ENCODE data around the gene TMEM132C.

TMEM132C gene

DNA sequence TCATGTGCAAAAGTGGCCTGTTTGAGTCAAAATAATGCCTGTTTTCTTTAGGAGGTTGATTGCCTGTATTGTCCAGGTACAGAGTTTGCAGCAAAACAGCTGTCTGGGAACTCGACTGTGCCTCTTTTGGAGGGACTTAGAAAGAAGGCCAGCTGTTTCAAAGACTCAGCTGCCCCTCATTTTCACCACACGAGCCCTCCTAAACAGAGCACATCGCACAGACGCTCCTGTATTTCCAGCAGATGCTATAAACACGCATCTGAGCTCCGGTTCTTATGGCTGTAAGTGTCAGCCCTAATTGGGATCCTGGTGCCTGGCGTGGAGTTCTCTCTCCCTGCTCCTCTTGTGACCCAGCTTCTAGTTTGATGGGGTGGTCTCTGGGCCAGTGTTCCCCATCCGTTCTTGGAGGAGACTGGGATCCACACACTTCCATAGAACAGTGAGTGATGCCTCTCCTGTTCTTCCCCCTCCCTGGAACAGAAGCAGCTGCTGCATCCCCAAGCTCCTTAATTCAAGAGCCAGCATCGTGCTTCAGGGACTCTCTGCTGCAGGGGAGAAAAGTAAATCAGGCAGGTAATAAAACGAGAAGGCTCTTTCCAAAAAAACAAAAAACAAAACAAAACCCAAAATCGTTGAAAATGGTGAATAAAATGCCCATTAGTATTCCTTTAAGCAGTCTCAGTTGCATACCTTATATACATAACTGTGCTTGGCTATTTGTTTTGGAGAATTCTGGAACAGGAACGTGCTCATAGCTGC is 287.8 kb downstream of the TMEM132C start:
- H3K4me3 ChIP-seq (replicated peaks; ENCODE audit: low read depth, low read length): no peak overlapping the region
- no peak for DNase-seq (ENCODE audit: low read depth)
- TF ChIP-seq, protein P1, sequence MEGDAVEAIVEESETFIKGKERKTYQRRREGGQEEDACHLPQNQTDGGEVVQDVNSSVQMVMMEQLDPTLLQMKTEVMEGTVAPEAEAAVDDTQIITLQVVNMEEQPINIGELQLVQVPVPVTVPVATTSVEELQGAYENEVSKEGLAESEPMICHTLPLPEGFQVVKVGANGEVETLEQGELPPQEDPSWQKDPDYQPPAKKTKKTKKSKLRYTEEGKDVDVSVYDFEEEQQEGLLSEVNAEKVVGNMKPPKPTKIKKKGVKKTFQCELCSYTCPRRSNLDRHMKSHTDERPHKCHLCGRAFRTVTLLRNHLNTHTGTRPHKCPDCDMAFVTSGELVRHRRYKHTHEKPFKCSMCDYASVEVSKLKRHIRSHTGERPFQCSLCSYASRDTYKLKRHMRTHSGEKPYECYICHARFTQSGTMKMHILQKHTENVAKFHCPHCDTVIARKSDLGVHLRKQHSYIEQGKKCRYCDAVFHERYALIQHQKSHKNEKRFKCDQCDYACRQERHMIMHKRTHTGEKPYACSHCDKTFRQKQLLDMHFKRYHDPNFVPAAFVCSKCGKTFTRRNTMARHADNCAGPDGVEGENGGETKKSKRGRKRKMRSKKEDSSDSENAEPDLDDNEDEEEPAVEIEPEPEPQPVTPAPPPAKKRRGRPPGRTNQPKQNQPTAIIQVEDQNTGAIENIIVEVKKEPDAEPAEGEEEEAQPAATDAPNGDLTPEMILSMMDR (IDR thresholded peaks at IDR 0.05; ENCODE audit: low read length, missing control alignments): no peak

DNA sequence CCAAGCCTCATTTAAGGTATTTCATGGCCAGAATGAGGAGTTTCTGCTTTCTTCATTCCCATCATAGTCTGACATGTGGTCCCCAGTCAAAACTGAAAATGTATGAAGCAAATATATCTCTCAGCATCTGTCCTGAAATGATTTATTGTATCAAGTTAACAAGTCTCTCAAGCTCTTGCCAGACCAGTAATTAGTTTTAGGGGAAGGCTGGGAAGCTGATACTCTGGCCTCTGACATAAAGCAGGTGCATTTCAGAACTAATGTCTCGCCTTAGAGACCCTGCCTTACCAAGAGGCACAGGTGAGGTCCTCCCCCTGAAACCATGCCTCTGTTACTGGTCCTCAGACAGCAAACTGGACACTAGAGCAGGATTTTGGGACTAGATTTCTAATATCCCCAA is 290.3 kb downstream of the TMEM132C start:
- no peak overlapping the region for H3K4me3 ChIP-seq (replicated peaks; ENCODE audit: low read depth, low read length)
- TF ChIP-seq, protein P1 (IDR thresholded peaks at IDR 0.05; ENCODE audit: low read length, missing control alignments): no peak
- no peak for DNase-seq (ENCODE audit: low read depth)

DNA sequence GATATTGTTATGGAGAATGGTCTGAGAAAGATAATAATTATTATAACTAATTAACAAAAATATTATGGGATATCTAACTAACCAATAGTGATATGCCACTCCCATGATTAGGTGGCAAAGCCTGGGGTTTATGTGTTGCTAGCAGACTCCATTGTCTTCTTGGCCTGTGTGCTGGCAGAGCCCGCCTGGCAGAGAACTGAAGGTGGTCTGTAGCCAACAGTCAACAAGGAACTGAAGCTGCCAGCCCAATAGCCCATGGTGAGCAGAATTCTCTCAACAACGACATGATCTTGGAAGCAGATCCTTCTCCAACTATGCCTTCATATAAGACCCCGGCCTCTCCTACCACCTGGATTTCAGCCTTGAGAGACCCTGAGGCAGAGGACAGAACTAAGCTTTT is 298.0 kb downstream of the TMEM132C start:
- no peak overlapping the region for H3K4me3 ChIP-seq (replicated peaks; ENCODE audit: low read depth, low read length)
- TF ChIP-seq, protein P1 (IDR thresholded peaks at IDR 0.05; ENCODE audit: low read length, missing control alignments): no peak
- no peak for DNase-seq (ENCODE audit: low read depth)

DNA sequence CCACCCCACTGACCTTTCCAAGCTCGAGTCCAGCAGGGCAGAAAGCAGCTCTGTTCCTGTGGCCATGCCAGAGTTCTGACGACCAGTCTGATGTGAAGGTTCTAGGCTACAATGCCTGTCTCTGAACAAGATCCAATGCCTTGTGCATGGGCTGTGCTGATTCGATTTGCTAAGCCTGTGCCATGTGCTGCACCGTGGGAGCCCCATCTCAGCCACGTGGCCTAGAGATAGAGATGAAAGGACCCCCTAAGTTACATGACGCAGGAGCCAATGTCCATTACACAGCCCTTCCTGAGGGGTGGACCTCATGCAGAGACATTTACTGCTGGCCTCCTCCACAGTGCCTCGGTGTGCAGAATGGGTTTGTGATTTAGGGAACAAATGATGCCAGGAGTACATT is 300.8 kb downstream of the TMEM132C start:
- H3K4me3 ChIP-seq (replicated peaks; ENCODE audit: low read depth, low read length): no peak overlapping the region

DNA sequence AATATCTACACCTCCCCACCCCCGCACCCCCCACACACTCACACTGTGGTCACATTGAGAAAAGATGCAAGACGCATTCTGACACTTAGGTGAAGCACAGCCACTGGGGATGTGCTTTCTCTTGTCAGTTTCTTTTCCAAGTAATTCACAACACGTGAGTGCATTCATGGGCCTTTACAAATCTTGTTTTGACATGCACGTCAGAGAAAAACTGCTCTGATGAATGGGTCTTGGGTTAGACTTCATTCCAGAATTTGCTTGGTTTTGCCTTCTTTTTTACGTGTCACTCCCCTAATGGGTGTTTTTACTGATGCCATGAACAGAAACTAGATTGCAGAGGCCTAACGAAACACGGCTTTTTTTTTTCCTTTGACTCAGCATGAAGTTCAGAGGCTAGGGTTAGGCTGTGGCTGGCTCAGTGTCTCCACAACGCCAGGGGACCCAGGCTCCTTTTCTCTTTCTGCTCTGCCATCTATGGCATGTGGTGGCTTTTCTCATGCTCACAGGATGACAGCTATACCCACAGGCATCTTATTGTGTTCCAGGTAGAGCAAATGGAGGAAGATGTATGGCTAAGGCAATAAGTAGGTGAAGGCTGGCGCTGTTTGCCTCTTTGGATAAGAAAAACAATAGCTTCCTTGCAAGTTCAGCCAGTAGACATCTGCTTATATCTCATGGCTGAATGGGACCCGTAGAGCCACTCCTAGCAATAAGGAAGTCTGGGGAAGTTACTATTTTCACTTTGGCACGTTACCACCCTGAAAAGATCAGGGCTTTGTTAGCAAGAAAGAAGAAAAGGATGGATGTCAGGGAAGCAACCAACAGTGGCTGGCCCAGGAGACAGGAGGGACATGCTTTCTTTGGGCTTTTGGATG is 303.5 kb downstream of the TMEM132C start:
- H3K4me3 ChIP-seq (replicated peaks; ENCODE audit: low read depth, low read length): no peak overlapping the region
- TF ChIP-seq, protein P1 (IDR thresholded peaks at IDR 0.05; ENCODE audit: low read length, missing control alignments): no peak
- no peak for DNase-seq (ENCODE audit: low read depth)

More for the DNA sequence above, 300.8 kb downstream of the TMEM132C start:
- TF ChIP-seq, protein P1 (IDR thresholded peaks at IDR 0.05; ENCODE audit: low read length, missing control alignments): no peak
- DNase-seq (ENCODE audit: low read depth): no peak

DNA sequence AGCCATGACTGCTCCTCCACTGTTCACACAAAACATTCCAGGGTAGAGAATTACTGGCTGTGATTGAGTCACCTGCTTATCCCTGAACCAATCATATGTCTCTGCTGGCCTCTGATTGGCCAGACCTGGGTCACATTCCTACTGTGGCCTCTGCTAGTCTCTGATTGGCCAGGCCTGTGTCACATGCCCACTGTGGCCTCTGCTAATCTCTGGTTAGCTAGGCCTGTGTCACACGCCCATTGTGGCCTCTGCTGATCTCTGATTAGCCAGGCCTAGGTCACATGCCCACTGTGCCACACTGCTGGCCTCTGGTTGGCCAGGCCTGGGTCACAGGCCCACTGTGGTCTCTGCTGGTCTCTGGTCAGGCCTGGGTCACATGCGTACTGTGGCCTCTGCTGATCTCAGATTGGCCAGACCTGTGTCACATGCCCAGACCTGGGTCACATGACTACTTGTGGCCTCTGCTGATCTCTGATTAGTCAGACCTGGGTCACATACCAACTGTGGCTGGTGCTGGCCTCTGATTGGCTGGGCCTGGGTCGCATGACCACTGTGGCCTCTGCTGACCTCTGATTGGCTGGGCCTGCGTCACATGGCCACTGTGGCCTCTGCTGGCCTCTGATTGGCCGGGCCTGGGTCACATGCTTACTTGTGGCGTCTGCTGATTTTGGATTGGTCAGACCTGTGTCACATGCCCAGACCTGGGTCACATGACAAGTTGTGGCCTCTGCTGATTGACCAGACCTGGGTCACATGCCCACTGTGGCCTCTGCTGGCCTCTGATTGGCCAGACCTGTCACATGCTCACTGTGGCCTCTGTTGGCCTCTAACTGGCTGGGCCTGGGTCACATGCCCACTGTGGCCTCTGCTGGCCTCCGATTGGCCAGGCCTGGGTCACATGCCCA is 305.2 kb downstream of the TMEM132C start:
- TF ChIP-seq, protein P1 (IDR thresholded peaks at IDR 0.05; ENCODE audit: low read length, missing control alignments): no peak
- no peak overlapping the region for H3K4me3 ChIP-seq (replicated peaks; ENCODE audit: low read depth, low read length)
- DNase-seq (ENCODE audit: low read depth): no peak
